C4-2B (cell line): Measurements from ENCODE around the gene EP300.

Experiments used
- H3K27ac ChIP-seq: fragments of 450-650 bp; 2 replicates; pipeline ENCODE4 v1.5.1; 2017
- ZFX ChIP-seq: fragments of 450-650 bp; IDR thresholded peaks from 2 replicates; pipeline ENCODE4 v1.6.1; 2017
- TF ChIP-seq, protein P1 (sequence below): fragments of 450-650 bp; conservative IDR thresholded peaks from 2 replicates; pipeline ENCODE4 v1.5.1; 2017; ENCODE audit warnings: mild to moderate bottlenecking

EP300 gene

DNA sequence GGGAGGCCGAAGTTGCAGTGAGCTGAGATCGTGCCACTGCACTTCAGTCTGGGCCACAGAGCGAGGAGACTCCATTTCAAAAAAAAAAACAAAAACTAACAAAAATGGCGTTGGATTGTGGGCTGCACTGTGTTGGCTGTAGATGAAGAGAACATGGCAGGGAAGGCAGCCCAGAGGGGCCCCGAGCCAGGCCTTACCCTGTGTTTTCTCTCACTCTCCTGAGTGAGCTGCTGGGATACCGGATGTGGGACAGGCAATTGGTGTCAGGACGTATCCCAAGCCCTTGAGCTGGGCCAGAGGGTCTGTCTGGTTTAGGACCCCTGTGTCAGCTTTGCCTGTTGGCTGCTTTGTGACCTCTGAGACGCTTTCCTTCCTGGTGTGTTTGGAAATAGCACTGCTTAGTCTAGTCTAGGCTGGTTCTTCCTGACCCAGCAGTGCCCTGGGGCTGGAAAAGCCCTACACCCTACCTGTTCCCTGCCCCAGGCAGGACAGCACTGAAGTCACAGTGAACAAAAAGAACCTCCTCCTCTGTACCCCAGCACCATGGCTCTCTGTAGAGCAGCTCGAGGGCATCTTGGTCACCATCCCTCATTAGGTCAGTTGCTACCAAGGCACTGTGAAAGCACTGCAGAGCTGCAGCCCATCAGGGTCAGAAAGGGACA is 130.6 kb downstream of the EP300 start:
- no peak overlapping the region for H3K27ac ChIP-seq
- no peak for TF ChIP-seq ZFX
- TF ChIP-seq, protein P1, sequence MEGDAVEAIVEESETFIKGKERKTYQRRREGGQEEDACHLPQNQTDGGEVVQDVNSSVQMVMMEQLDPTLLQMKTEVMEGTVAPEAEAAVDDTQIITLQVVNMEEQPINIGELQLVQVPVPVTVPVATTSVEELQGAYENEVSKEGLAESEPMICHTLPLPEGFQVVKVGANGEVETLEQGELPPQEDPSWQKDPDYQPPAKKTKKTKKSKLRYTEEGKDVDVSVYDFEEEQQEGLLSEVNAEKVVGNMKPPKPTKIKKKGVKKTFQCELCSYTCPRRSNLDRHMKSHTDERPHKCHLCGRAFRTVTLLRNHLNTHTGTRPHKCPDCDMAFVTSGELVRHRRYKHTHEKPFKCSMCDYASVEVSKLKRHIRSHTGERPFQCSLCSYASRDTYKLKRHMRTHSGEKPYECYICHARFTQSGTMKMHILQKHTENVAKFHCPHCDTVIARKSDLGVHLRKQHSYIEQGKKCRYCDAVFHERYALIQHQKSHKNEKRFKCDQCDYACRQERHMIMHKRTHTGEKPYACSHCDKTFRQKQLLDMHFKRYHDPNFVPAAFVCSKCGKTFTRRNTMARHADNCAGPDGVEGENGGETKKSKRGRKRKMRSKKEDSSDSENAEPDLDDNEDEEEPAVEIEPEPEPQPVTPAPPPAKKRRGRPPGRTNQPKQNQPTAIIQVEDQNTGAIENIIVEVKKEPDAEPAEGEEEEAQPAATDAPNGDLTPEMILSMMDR = no peak

DNA sequence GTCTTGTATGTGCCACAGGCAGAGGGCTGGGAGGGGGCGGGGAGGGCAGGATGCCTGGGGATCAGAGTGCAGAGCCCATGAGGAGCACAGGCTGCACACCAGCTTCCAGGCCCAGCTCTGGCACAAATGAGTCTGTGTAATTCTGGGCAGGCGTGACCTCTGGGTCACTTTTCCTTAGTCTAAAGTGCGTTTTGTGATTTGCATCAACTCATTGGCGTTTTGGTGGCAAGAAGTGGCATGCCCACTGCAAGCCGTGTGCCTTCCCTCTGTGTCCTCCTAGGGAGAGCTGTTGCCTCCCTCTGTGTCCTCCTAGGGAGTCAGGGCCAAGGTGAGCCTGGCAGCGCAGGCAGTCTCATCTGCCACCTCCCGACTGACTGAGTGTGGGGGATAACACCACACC is 131.1 kb downstream of the EP300 start:
- TF ChIP-seq, protein P1 = no peak
- no peak for TF ChIP-seq ZFX
- H3K27ac ChIP-seq = no peak overlapping the region

DNA sequence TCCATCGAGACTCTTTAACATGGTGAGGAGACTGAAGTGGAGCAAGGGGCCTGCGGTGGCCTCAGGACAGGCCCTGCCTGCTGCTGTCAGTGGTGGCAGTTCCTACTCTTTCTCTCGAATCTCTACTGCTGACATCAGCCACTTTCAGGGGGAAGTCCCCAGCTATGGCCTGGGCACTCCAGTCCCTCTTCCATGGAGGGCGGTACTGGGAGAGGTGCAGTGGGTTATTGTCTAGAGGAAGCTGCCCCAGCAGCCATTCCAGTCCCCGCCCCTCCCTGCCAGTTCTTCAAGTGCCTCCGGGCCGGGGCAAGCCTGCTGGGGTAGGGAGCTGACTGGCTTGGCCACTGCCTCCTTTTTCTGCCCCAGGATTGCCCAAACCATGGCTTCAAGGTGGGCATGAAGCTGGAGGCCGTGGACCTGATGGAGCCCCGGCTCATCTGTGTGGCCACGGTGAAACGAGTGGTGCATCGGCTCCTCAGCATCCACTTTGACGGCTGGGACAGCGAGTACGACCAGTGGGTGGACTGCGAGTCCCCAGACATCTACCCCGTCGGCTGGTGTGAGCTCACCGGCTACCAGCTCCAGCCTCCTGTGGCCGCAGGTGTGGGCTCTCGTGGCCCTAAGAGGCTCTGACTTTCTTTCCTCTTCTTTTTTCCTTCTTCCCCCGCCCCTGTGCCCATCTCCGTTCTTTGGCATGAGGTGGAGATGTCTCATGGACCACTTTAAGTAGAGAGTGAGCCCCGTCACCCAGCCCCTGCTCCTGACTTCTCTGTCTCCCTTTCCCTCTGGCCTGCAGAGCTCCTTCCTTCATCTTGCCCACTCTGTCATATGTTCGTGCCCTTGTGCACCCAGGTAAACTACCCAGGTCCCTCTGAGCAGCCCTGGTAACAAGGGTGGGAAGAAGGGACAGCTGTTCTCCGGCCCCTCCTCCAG is 134.6 kb downstream of the EP300 start:
- TF ChIP-seq ZFX = no peak
- TF ChIP-seq, protein P1 = no peak
- H3K27ac ChIP-seq = no peak overlapping the region

DNA sequence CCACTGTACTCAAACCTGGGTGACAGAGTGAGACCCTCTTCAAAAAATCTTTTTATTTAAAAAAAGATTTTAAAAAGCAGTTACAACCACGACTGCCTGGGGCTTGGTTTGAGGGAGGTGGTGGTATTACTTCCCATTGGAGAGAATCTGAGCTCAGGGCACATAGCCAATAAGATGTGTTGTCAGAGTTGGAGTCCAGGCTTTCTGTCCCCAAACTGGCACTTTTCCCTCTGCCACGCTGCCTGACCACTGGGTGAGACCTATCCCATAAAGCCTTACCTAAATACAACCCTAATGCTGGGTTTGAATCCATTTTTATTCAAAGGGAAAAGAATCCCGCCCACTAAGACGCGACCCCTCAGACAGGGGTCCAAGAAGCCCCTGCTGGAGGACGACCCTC is 136.8 kb downstream of the EP300 start:
- no peak for TF ChIP-seq ZFX
- TF ChIP-seq, protein P1 = no peak
- no peak overlapping the region for H3K27ac ChIP-seq
